Measurements from ENCODE around the gene CORO2B.
A peak's percentile ranks its signal among the peaks of the same experiment; 100 is the strongest.

The CORO2B gene

DNA sequence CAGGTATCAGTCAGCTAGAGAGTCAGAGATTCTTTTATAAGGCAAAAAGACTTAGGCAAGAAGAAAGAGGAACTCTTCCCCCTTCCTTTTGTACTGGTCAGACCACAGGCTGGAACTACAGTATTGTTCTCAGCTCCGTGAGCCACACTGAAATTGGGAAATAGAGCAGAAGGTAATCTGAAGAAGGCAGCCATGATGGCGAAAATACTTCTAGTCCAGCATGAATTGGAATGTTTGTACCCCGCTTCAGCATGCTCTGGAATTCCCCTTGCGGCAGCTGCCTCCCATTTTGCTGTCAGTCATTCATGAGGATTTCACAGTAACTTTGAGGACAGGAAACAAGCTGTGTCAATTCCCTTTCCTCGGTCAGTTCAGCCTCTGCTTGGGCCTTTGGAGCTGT is 96.2 kb downstream of the CORO2B start:
- TF ChIP-seq POLR2A (IDR thresholded peaks at IDR 0.05; ENCODE audit: extremely low read depth, insufficient read length) (no peak), MYC (IDR thresholded peaks at IDR 0.05; ENCODE audit: low read depth, low read length) (no peak), CTCF (IDR thresholded peaks at IDR 0.05; ENCODE audit: low read depth, low read length) (no peak)
- TF ChIP-seq, protein P1, sequence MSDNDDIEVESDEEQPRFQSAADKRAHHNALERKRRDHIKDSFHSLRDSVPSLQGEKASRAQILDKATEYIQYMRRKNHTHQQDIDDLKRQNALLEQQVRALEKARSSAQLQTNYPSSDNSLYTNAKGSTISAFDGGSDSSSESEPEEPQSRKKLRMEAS (IDR thresholded peaks at IDR 0.05; ENCODE audit: low read depth, low read length) = no peak
- DNase-seq (ENCODE audit: low read depth) = peak; percentile 89
- H3K4me3 ChIP-seq (ENCODE audit: low read depth, low read length) = no peak overlapping the region

GRCh38 chr15:68676011-68676605 is 97.3 kb downstream of the CORO2B start:
- DNase-seq (ENCODE audit: low read depth) = no peak
- TF ChIP-seq MYC (IDR thresholded peaks at IDR 0.05; ENCODE audit: low read depth, low read length) = no peak
- TF ChIP-seq CTCF (IDR thresholded peaks at IDR 0.05; ENCODE audit: low read depth, low read length) = no peak
- TF ChIP-seq POLR2A (IDR thresholded peaks at IDR 0.05; ENCODE audit: extremely low read depth, insufficient read length) = no peak
- TF ChIP-seq, protein P1 (IDR thresholded peaks at IDR 0.05; ENCODE audit: low read depth, low read length) = no peak
- no peak overlapping the region for H3K4me3 ChIP-seq (ENCODE audit: low read depth, low read length)

- TF ChIP-seq POLR2A (IDR thresholded peaks at IDR 0.05; ENCODE audit: extremely low read depth, insufficient read length) = no peak
- TF ChIP-seq CTCF (IDR thresholded peaks at IDR 0.05; ENCODE audit: low read depth, low read length) = no peak
- no peak overlapping the region for H3K4me3 ChIP-seq (ENCODE audit: low read depth, low read length)
- no peak for DNase-seq (ENCODE audit: low read depth)
Measured at GRCh38 chr15:68676926-68677325, 98.1 kb downstream of the CORO2B start.

GRCh38 chr15:68677996-68678395 is 99.2 kb downstream of the CORO2B start:
- H3K4me3 ChIP-seq (ENCODE audit: low read depth, low read length) = no peak overlapping the region
- no peak for DNase-seq (ENCODE audit: low read depth)
- TF ChIP-seq MYC (IDR thresholded peaks at IDR 0.05; ENCODE audit: low read depth, low read length) = no peak
- TF ChIP-seq CTCF (IDR thresholded peaks at IDR 0.05; ENCODE audit: low read depth, low read length) = no peak
- no peak for TF ChIP-seq POLR2A (IDR thresholded peaks at IDR 0.05; ENCODE audit: extremely low read depth, insufficient read length)
- TF ChIP-seq, protein P1 (IDR thresholded peaks at IDR 0.05; ENCODE audit: low read depth, low read length) = no peak

GRCh38 chr15:68678746-68679145 is 100.0 kb downstream of the CORO2B start:
- DNase-seq (ENCODE audit: low read depth) = no peak
- TF ChIP-seq POLR2A (IDR thresholded peaks at IDR 0.05; ENCODE audit: extremely low read depth, insufficient read length) (no peak), CTCF (IDR thresholded peaks at IDR 0.05; ENCODE audit: low read depth, low read length) (no peak), MYC (IDR thresholded peaks at IDR 0.05; ENCODE audit: low read depth, low read length) (no peak)
- TF ChIP-seq, protein P1 (IDR thresholded peaks at IDR 0.05; ENCODE audit: low read depth, low read length) = no peak
- H3K4me3 ChIP-seq (ENCODE audit: low read depth, low read length) = no peak overlapping the region

GRCh38 chr15:68679161-68679560 is 100.4 kb downstream of the CORO2B start:
- no peak for TF ChIP-seq POLR2A (IDR thresholded peaks at IDR 0.05; ENCODE audit: extremely low read depth, insufficient read length)
- no peak for TF ChIP-seq CTCF (IDR thresholded peaks at IDR 0.05; ENCODE audit: low read depth, low read length)
- no peak for TF ChIP-seq MYC (IDR thresholded peaks at IDR 0.05; ENCODE audit: low read depth, low read length)
- TF ChIP-seq, protein P1 (IDR thresholded peaks at IDR 0.05; ENCODE audit: low read depth, low read length) = no peak

More at GRCh38 chr15:68679161-68679560, 100.4 kb downstream of the CORO2B start:
- no peak for DNase-seq (ENCODE audit: low read depth)
- no peak overlapping the region for H3K4me3 ChIP-seq (ENCODE audit: low read depth, low read length)
